ENCODE data around the gene EZH2. TPM values are rescaled to one million over a fixed set of nuclear protein-coding genes. Genes with fewer than 3 reads are reported as not detected.

Gene EZH2
- total RNA-seq, 4 donors from 2014 or later = 9.5 to 16.3 (median 11.3) TPM

DNA sequence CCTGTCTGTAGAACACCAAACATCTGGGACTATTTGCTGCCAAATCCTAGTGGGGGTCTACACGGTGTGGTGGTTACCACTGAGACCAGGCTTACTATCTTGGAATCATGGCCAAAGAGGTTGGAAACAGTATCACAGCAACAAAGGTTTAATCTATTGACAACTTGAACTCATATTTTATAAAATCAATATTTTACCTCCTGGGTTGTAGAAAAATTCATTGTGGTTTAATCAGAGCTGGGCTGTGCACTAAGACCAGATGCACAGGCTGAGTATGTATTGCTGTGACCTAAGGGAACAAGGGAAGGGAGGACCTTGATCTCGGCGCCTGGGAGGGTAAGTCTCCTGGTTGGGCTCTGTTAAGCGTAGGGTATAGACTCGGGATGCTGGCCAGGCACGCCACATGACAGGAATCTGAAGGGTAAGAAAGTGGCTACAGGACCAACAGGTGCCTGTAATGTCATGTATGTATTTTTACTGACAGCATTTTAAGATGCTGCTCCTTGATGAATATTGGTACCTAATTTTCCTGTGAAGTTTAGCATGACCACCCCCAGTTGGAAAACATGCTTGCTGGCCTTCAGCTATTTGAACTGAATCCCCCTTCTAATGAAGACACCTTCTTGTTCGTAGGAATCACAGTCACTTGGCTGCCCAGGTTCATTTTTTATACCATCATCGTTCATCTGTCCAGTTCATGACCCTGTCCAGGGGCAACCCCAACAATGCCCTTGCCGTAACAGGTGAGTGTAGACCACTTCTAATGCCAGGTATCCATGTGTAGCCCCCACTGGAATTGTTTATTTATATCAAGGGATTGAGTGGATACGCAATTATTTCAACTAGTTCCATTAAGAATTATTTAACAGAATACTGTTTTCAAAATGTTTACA, 79.5 kb downstream of the EZH2 start:
- intact Hi-C loops (cut with DNase I; ENCODE audit: low total_unique reads) = no loop called here
- no peak for DNase-seq (ENCODE audit: low spot score in 2 of 2)
- no peak for TF ChIP-seq POLR2A (IDR thresholded peaks at IDR 0.05)
- TF ChIP-seq, protein P1, sequence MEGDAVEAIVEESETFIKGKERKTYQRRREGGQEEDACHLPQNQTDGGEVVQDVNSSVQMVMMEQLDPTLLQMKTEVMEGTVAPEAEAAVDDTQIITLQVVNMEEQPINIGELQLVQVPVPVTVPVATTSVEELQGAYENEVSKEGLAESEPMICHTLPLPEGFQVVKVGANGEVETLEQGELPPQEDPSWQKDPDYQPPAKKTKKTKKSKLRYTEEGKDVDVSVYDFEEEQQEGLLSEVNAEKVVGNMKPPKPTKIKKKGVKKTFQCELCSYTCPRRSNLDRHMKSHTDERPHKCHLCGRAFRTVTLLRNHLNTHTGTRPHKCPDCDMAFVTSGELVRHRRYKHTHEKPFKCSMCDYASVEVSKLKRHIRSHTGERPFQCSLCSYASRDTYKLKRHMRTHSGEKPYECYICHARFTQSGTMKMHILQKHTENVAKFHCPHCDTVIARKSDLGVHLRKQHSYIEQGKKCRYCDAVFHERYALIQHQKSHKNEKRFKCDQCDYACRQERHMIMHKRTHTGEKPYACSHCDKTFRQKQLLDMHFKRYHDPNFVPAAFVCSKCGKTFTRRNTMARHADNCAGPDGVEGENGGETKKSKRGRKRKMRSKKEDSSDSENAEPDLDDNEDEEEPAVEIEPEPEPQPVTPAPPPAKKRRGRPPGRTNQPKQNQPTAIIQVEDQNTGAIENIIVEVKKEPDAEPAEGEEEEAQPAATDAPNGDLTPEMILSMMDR (IDR thresholded peaks at IDR 0.05) = no peak
- 86 to 87% methylated on average over 10 of the region's 10 CpGs for WGBS, 2 donors
- H3K4me3 ChIP-seq (ENCODE audit: low read depth, poor library complexity, severe bottlenecking) = no peak overlapping the region

DNA sequence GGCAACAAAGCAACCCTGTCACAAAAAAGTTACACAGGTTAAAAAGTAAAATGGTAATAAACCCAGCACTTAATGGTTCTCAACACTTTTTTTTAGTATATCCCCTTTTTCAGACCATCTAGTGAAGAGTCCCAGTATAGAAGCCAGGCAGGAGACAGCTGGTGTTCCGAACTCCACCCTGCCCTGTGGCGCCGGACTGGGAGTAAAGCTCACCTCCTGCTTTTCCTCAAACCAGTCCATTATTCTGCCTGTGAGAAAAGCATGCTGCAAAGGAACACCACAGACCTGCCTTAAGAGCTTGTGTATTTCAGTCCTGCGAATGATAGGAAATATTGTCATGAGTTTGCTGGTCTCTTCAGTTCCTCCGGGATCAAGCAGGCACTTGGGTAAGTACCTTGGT, 81.0 kb downstream of the EZH2 start:
- TF ChIP-seq, protein P1 (IDR thresholded peaks at IDR 0.05) = no peak
- TF ChIP-seq POLR2A (IDR thresholded peaks at IDR 0.05) = no peak
- intact Hi-C loops (cut with DNase I; ENCODE audit: low total_unique reads) = no loop called here
- no peak for DNase-seq (ENCODE audit: low spot score in 2 of 2)
- H3K4me3 ChIP-seq (ENCODE audit: low read depth, poor library complexity, severe bottlenecking) = no peak overlapping the region
- WGBS, 2 donors = 89 to 96% methylated on average over 5 of the region's 5 CpGs

DNA sequence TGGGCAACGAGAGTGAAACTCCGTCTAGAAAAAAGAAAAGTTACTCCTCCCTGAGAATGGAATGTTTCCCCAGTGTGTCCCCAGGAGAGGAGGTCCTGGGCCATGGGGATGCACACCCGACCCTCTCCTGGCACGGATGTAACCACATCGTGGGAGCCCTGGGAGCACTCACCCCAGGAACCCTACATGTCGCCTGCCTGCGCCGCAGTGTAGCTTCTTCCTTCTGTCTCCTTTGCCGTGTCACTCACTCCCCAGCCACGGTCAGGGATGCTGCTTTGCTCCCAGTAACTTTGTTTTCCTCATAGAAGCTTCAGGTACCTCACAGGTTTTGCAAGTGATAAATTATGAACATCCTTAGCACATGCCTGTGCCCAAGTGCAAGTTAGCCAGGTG, 82.0 kb downstream of the EZH2 start:
- no peak for DNase-seq (ENCODE audit: low spot score in 2 of 2)
- TF ChIP-seq, protein P1 (IDR thresholded peaks at IDR 0.05) = no peak
- no peak for TF ChIP-seq POLR2A (IDR thresholded peaks at IDR 0.05)
- WGBS, 2 donors = 94 to 96% methylated on average over 10 of the region's 10 CpGs
- H3K4me3 ChIP-seq (ENCODE audit: low read depth, poor library complexity, severe bottlenecking) = no peak overlapping the region
- intact Hi-C loops (cut with DNase I; ENCODE audit: low total_unique reads) = no loop called here

DNA sequence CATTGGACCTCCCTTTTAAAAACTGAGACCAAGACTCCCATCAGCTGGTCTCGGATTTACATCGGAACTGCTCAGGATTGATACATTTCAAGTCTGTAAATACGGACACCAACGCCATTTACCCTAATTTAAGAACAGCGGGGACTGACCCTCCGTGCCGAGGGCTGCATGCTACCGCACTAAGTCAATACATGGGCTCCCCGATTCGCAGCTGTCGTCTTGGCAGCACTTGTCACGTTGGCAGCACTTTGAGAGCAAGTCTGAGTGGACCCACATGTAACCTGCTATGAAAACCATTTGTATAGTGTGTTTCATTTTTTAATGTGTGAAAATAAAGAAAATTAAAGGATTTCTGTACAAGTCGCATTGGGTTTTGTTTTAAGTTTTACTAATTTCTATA, 83.4 kb downstream of the EZH2 start:
- H3K4me3 ChIP-seq (ENCODE audit: low read depth, poor library complexity, severe bottlenecking) = no peak overlapping the region
- intact Hi-C loops (cut with DNase I; ENCODE audit: low total_unique reads) = no loop called here
- no peak for TF ChIP-seq POLR2A (IDR thresholded peaks at IDR 0.05)
- TF ChIP-seq, protein P1 (IDR thresholded peaks at IDR 0.05) = no peak
- 84 to 87% methylated on average over 13 of the region's 13 CpGs for WGBS, 2 donors
- no peak for DNase-seq (ENCODE audit: low spot score in 2 of 2)

DNA sequence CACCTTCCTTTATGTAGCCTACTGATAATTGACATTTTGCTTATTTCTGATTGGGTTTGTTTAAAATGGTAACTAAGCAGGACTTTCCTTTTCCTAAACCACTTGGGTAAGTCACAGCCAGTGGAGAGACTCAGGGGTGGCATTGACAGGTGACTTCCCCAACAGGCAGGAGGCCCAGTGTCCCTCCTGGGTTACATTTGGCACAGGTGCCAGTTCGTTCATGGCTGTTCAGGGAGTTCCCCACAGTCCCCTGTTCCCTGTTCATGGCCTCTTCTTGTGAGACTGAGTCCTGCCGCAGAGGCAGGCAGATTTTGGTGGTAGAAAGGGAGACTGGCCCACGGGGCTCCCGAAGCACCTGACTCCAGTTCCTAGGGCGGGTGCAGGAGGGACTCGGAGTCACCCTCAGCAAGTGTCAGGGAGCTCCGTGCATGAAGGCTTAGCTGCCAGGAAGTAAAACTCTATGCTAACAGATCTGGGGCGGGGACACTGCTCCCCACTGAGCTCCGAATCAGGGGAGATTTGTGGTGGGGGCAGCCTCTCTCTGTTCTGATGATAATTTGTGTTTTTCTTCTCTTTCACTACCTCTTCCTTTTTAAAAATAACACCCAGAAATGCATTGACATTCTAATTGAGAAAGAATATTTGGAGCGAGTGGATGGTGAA, 84.1 kb downstream of the EZH2 start:
- DNase-seq (ENCODE audit: low spot score in 2 of 2) = no peak
- no peak for TF ChIP-seq POLR2A (IDR thresholded peaks at IDR 0.05)
- TF ChIP-seq, protein P1 (IDR thresholded peaks at IDR 0.05) = no peak
- intact Hi-C loops (cut with DNase I; ENCODE audit: low total_unique reads) = no loop called here
- H3K4me3 ChIP-seq (ENCODE audit: low read depth, poor library complexity, severe bottlenecking) = no peak overlapping the region
- whole genome bisulfite sequencing, 2 donors = 76 to 90% methylated on average over 7 to 10 of the region's 10 CpGs
